PC-9 (cell line): ENCODE data around the gene VTCN1.

ENCODE experiments used
- EZH2 ChIP-seq: fragments of 200-600 bp; sonication (generic); IDR thresholded peaks from 2 replicates; pipeline ENCODE4 v1.8.0; 2017; ENCODE audit warnings: antibody characterized with exemption, low read depth
- TF ChIP-seq, protein P1 (sequence below): fragments of 200-600 bp; sonication (generic); conservative IDR thresholded peaks from 2 replicates; pipeline ENCODE4 v1.6.1; 2017; ENCODE audit warnings: mixed run types, antibody characterized with exemption, mild to moderate bottlenecking, moderate library complexity

DNA sequence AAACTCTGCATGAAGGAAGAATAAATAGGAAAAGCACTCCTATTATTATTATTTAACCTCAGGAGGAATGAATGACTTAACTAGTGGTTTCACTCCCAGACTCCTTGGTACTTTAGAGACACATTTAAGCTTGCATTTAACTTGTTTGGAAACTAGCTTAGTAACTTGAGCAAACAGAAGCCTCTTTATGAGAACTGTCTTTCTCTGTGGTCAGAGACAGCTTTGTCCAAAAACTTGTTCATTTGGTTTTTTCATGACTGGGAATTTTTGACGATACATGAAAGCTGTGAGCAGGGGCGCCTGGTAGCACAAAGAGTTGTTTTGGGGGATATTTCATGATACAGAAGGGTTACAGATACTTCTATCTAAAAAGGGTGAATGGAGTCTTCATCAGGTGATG lies 33.6 kb upstream of the VTCN1 start:
- TF ChIP-seq, protein P1, sequence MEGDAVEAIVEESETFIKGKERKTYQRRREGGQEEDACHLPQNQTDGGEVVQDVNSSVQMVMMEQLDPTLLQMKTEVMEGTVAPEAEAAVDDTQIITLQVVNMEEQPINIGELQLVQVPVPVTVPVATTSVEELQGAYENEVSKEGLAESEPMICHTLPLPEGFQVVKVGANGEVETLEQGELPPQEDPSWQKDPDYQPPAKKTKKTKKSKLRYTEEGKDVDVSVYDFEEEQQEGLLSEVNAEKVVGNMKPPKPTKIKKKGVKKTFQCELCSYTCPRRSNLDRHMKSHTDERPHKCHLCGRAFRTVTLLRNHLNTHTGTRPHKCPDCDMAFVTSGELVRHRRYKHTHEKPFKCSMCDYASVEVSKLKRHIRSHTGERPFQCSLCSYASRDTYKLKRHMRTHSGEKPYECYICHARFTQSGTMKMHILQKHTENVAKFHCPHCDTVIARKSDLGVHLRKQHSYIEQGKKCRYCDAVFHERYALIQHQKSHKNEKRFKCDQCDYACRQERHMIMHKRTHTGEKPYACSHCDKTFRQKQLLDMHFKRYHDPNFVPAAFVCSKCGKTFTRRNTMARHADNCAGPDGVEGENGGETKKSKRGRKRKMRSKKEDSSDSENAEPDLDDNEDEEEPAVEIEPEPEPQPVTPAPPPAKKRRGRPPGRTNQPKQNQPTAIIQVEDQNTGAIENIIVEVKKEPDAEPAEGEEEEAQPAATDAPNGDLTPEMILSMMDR: no peak
- no peak for TF ChIP-seq EZH2
